Left colon (tissue), 2 donors: ENCODE measurements around the gene TRPM3. TPM values are rescaled to one million over a fixed set of nuclear protein-coding genes. Genes with fewer than 3 reads are reported as not detected.
"Not testable (repeated sequence)": the region's sequence is repeated elsewhere in the genome, so short reads cannot be mapped to it uniquely, and the experiment has no call there.

Experiments used
- ATAC-seq: fragments of 200-7000 bp; cut with Tn5 transposase; one replicate; pipeline ENCODE4 v1.9.1; 2020; ENCODE audit warnings: mild to moderate bottlenecking, moderate library complexity
- DNase-seq, 2 donors: peaks; one replicate each; pipeline ENCODE4 v3.0.0-alpha.2; 2020
- intact Hi-C, 2 donors: fragments of 100-400 bp; cut with DNase I in 1 of 2; cut with micrococcal nuclease in 1 of 2; formaldehyde crosslinking; loops; one replicate each; pipeline versions ENCODE4 v1.11.2 to v1.14.0; 2022; cut with DNase I, micrococcal nuclease
- total RNA-seq, 2 donors: library from RNA; stranded (reverse); fragmentation: NEBNext Ultra II Directional; extraction: Animal tissue kit (Norgen Biotek cat#: 25700); gene quantifications; one replicate each; pipeline ENCODE4 v1.2.1, GENCODE V29; 2021
- donor health status: DM: no; HTN: no; CAD: no.
- donor health status: DM: yes; HTN: yes; CAD: no.

The TRPM3 gene
- total RNA-seq, 2 donors from 2014 or later, result 0.22 to 0.73 TPM

- DNase-seq (no peak), ATAC-seq (no peak)
- intact Hi-C loops, result no loop called here
These were observed 96.2 kb downstream of the TRPM3 start for GRCh38 chr9:71025201-71025600.

- intact Hi-C loops, result no loop called here
- DNase-seq, result no peak
- ATAC-seq, result no peak
These were observed 111.2 kb downstream of the TRPM3 start for GRCh38 chr9:71010258-71010657.

GRCh38 chr9:71005456-71005855 is 116.0 kb downstream of the TRPM3 start:
- ATAC-seq, result no peak
- intact Hi-C loops, result no loop called here
- DNase-seq, result no peak

- intact Hi-C loops, result no loop called here
- ATAC-seq, result no peak
- no peak for DNase-seq
These were observed 117.2 kb downstream of the TRPM3 start for GRCh38 chr9:71004196-71004595.

GRCh38 chr9:71003346-71003745 is 118.1 kb downstream of the TRPM3 start:
- intact Hi-C loops, result no loop called here
- no peak for ATAC-seq
- no peak for DNase-seq

- peak in 1 of 2 donors; percentile 37 for DNase-seq
- intact Hi-C loops, result no loop called here
- ATAC-seq, result peak; percentile 62
These were observed 119.5 kb downstream of the TRPM3 start for GRCh38 chr9:71001780-71002386.

GRCh38 chr9:70998962-70999361 is 122.5 kb downstream of the TRPM3 start:
- no peak for ATAC-seq
- intact Hi-C loops, result no loop called here

GRCh38 chr9:70995511-70995910 is 125.9 kb downstream of the TRPM3 start:
- ATAC-seq (no peak), DNase-seq (no peak)
- intact Hi-C loops, result no loop called here

More at GRCh38 chr9:70998962-70999361, 122.5 kb downstream of the TRPM3 start:
- DNase-seq, result no peak

- no peak for DNase-seq
- ATAC-seq, result no peak
- intact Hi-C loops, result no loop called here
These were observed 126.8 kb downstream of the TRPM3 start for GRCh38 chr9:70994582-70994981.

- no peak for ATAC-seq
- intact Hi-C loops, result no loop called here
- DNase-seq, result no peak
These were observed 132.9 kb downstream of the TRPM3 start for GRCh38 chr9:70988551-70988950.

GRCh38 chr9:70987986-70988385 is 133.4 kb downstream of the TRPM3 start:
- intact Hi-C loops, result no loop called here
- no peak for DNase-seq
- ATAC-seq, result no peak

GRCh38 chr9:70986984-70987383 is 134.4 kb downstream of the TRPM3 start:
- intact Hi-C loops, result no loop called here
- DNase-seq (no peak), ATAC-seq (no peak)

GRCh38 chr9:70983723-70984295 is 137.6 kb downstream of the TRPM3 start:
- ATAC-seq (no peak), DNase-seq (no peak)
- intact Hi-C loops, result no loop called here

GRCh38 chr9:70981312-70981711 is 140.1 kb downstream of the TRPM3 start:
- ATAC-seq, result no peak
- intact Hi-C loops, result no loop called here
- DNase-seq, result no peak

GRCh38 chr9:70979966-70980365 is 141.5 kb downstream of the TRPM3 start:
- no peak for DNase-seq
- no peak for ATAC-seq
- intact Hi-C loops, result no loop called here

- no peak for DNase-seq
- intact Hi-C loops, result no loop called here
- no peak for ATAC-seq
These were observed 143.3 kb downstream of the TRPM3 start for GRCh38 chr9:70978085-70978484.

GRCh38 chr9:70975821-70976220 is 145.6 kb downstream of the TRPM3 start:
- intact Hi-C loops, result no loop called here
- ATAC-seq (no peak), DNase-seq (no peak)

GRCh38 chr9:70971723-70972122 is 149.7 kb downstream of the TRPM3 start:
- DNase-seq (no peak), ATAC-seq (no peak)
- intact Hi-C loops, result no loop called here

- ATAC-seq, intact Hi-C loops, DNase-seq: not testable (repeated sequence)
These were observed 155.0 kb downstream of the TRPM3 start for GRCh38 chr9:70966380-70966779.

- intact Hi-C loops, result no loop called here
- no peak for ATAC-seq
- no peak for DNase-seq
These were observed 156.6 kb downstream of the TRPM3 start for GRCh38 chr9:70964861-70965260.

GRCh38 chr9:70963554-70963953 is 157.9 kb downstream of the TRPM3 start:
- ATAC-seq, result no peak
- DNase-seq, result no peak
- intact Hi-C loops, result no loop called here
